Gastrocnemius medialis (tissue), 4 donors: Measurements from ENCODE around the gene PDGFC.

Source experiments
- CTCF ChIP-seq, 5 experiments: fragments of 450-650 bp in 3 of 5; fragments of 200-600 bp in 2 of 5; sonication (generic) in 2 of 5; IDR thresholded peaks in 4 of 5; conservative IDR thresholded peaks in 1 of 5; 1 replicate in 4 of 5; 2 replicates in 1 of 5; pipeline ENCODE4 v1.5.1; 2016 to 2019; ENCODE audit warnings: antibody characterized with exemption in 5 of 5, mild to moderate bottlenecking in 3 of 5, moderate library complexity in 3 of 5
- POLR2A ChIP-seq, 2 donors: fragments of 450-650 bp; IDR thresholded peaks; one replicate each; pipeline ENCODE4 v1.6.1; 2017; ENCODE audit warnings: antibody characterized with exemption in 2 of 2, mild to moderate bottlenecking in 2 of 2, moderate library complexity in 2 of 2

GRCh38 chr4:156958276-156959074 is 13.1 kb downstream of the PDGFC start:
- TF ChIP-seq CTCF (IDR thresholded peaks at IDR 0.05 in 4 of 5, conservative IDR thresholded peaks at IDR 0.05 in 1 of 5) (no peak), POLR2A (IDR thresholded peaks at IDR 0.05) (no peak)
